ENCODE measurements around the gene POLE2.
A peak's percentile ranks its signal among the peaks of the same experiment; 100 is the strongest.
"Not testable (repeated sequence)": the region's sequence is repeated elsewhere in the genome, so short reads cannot be mapped to it uniquely, and the experiment has no call there.

The POLE2 gene, protein sequence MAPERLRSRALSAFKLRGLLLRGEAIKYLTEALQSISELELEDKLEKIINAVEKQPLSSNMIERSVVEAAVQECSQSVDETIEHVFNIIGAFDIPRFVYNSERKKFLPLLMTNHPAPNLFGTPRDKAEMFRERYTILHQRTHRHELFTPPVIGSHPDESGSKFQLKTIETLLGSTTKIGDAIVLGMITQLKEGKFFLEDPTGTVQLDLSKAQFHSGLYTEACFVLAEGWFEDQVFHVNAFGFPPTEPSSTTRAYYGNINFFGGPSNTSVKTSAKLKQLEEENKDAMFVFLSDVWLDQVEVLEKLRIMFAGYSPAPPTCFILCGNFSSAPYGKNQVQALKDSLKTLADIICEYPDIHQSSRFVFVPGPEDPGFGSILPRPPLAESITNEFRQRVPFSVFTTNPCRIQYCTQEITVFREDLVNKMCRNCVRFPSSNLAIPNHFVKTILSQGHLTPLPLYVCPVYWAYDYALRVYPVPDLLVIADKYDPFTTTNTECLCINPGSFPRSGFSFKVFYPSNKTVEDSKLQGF

DNA sequence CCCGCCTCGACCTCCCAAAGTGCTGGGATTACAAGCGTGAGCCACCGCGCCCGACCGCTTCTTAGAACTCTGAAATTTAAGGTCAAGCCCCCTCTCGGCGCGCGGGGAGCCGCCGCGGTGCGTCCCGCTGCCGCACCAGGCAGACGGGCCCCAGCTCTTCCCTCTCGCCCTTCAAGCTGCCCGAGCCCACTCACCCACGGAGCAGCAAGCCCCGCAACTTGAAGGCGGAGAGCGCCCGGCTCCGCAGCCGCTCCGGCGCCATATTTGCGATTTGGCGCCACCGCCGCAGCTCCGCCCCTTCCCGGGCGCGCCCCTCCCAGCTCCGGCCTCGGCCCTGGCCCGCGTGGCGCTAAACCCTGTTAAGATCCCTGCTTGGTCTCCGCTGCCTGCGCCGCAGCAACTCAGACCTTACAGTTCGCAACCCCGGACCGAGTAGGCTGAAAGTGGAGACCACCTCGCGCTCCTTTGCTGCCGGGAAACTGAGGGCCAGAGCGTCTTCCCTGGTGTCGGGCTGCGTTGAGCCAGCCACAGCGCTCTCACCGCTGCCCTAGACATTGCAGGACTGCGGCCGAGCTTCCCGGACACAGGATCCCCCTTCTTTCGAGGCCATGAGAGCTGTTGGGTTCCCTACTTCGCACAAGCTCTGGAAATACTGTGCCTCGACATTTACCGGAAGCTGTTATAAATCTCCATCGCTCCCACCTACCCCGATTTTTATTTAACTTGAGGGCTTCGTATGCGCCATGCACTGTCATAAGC lies at the start of gene POLE2:
POLE2 (minus strand) TSS at position 273 of the 759 bp plus-strand sequence; CDS start at position 262, 11 bp downstream.
- peak; percentile 55 for DNase-seq (ENCODE audit: low spot score)

DNA sequence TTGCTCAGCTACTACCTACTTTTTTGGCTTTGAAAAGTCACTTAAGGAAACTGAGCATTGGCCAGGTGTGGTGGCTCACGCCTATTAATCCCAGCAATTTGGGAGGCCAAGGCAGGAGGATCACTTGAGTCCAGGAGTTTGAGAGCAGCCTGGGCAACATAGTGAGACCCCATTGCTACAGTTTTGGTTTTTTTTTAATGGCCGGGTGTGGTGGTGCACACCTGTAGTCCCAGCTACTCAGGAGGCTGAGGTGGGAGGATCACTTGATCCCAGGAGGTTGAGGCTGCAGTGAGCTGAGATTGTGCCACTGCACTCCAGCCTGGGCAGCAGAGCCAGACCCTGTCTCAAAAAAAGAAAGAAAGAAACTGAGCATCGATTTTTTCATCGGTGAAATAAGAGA lies 47.7 kb upstream of the POLE2 start:
- not testable (repeated sequence) for DNase-seq (ENCODE audit: low spot score)

DNA sequence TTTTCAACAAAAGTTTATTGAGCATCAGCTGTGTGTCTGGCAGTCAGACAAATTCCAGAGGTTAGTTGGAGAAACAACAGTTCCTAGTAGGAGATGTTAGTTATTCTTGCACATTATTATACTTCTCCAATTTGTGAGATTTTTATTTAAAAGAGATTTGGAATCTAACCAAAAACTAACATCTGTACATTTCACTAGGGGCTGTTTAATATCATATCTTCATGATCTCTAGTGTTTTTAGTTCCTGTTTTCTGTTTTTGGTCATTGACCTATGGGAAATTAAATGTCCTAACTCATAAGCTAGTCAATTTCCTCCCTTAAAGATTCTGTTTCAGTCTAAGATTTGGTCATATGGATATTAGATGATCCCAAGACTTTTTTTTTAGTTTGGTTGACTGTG lies 45.8 kb upstream of the POLE2 start:
- DNase-seq (ENCODE audit: low spot score): no peak

DNA sequence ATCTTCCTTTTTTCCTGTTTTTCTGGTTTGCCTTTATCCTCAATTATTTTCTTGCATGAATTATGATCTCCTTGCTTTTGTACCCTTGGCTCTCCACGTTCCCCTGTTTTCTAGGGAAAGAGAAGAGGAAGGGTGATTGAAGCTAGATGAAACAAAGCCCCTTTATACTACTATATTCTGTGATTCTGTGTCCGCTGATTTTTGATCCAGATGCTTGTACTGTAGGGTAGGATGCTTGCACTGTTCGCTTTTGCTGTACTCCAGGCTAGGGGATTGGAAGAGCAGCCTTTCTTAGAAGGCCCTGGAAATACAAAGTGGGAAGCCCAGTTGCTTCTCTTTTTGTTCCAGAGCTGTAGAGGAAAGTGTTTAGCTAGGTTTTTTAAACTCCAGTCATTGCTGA lies 44.9 kb upstream of the POLE2 start:
- DNase-seq (ENCODE audit: low spot score): peak; percentile 30

DNA sequence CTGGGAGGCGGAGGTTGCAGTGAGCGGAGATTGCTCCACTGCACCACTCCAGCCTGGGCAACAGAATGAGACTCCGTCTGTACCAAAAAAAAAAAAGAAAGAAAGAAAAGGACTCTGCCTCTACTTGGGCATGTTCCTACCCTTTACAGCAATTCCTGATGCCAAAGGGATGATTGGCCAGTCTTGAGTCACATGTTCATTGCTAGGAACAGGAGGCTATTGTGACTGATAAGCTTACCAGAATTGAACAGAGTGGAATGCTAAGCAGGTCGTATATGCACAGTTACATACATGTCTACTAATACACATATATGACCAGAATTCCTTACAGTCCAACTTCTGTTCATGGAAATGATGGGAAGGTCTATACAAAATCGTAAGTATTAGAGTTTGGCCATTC lies 39.2 kb upstream of the POLE2 start:
- no peak for DNase-seq (ENCODE audit: low spot score)

DNA sequence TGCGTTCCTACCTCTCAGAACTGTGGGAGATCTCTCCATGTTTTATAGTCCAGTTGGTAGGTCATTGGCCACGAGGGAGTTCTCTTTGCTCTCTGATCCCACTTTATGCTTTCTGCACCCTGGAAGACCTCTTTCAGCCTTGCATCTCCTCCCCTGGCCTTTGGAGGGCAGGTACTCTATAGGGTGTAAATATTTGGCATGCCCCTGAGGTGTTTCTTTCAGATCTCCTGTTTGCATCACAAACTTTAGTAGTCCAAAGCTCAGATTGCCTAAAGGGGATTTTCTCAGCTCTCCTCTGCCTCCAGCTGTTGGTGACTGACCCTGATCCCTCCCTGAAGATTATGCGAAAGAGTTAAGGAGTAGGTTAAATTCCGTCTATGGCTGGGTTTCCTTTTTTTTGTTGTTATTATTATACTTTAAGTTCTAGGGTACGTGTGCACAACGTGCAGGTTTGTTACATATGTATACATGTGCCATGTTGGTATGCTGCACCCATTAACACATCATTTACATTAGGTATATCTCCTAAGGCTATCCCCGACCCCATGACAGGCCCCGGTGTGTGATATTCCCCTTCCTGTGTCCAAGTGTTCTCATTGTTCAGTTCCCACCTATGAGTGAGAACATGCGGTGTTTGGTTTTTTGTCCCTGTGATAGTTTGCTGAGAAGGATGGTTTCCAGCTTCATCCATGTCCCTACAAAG lies 33.9 kb upstream of the POLE2 start:
- DNase-seq (ENCODE audit: low spot score): not testable (repeated sequence)

DNA sequence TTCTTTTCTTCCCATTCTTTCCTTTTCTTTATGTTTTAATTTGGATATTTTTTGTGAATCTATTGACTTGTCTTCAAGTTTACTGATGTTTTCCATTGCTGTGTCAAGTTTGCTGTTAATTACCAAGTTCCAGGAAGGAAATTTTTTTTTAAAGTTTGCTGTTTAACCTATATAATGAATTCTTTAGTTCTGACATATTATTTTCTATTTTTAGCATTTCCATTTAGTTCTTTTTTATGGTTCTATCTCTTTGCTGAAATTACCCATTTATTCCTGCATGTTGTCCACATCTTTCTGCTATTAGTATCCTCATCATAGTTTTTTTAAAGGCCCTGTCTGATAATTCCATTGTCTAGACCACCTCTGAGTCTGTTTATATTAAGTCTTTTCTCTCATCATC lies 32.7 kb upstream of the POLE2 start:
- no peak for DNase-seq (ENCODE audit: low spot score)

DNA sequence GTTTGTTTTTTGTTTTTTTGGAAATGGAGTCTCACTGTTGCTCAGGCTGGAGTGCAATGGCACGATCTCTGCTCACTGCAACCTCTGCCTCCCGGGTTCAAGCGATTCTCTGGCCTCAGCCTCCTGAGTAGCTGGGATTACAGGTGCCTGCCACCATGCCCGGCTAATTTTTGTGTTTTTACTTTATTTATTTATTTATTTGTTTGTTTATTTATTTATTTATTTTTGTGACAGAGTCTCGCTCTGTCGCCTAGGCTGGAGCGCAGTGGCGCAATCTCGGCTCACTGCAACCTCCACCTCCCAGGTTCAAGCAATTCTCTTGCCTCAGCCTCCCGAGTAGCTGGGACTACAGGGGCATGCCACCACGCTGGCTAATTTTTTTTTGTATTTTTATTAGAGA lies 23.0 kb upstream of the POLE2 start:
- not testable (repeated sequence) for DNase-seq (ENCODE audit: low spot score)

DNA sequence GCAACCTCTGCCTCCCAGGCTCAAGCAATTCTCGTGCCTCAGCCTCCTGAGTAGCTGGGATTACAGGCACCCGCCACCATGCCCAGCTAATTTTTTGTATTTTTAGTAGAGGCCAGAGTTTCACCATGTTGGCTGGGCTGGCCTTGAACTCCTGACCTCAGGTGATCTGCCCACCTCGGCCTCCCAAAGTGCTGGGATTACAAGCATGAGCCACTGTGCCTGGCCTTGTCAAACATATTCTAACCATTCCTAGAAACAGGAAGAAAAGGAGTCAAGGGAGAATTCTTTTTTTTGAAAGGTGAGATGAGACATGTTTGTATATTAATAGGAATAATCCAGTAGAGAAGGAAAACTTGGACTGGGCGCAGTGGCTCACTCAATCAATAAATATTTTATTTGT lies 16.5 kb upstream of the POLE2 start:
- not testable (repeated sequence) for DNase-seq (ENCODE audit: low spot score)

DNA sequence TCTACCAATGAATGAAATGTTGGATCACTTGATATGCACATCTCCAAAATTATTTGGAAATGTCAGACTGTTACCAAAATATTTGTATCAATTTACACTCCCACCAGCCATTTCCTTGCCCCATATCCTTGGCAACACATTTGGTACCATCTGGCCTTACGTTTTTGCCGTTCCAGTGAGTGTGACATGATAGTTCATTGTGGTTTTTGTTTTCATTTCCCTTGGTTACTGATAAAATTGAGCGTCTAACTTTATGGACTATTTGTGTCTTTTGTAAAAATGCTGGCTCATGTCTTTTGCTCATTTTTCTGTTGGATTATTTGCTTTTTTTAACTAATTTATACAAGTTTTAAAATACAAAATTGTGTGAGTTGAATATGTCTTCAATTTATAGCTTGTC lies 16.0 kb upstream of the POLE2 start:
- no peak for DNase-seq (ENCODE audit: low spot score)

DNA sequence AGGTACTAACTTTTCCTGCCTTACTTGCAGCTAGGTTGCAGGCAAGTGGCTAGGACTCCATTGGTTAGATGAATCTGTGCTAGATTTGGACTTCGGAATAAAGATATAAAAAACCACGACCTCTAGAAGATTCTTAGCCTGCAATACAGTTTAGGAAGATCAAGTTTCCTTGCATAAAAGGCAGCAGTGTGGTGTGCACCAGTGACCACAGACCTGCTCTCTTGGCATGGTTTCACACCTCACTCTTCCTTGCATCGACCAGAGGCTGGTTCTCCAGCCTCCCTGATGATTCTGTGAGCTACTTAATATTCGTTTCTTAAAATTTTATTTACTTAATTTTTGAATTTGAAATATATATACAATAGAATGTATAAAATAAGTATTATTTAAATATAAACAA lies 14.7 kb upstream of the POLE2 start:
- no peak for DNase-seq (ENCODE audit: low spot score)

DNA sequence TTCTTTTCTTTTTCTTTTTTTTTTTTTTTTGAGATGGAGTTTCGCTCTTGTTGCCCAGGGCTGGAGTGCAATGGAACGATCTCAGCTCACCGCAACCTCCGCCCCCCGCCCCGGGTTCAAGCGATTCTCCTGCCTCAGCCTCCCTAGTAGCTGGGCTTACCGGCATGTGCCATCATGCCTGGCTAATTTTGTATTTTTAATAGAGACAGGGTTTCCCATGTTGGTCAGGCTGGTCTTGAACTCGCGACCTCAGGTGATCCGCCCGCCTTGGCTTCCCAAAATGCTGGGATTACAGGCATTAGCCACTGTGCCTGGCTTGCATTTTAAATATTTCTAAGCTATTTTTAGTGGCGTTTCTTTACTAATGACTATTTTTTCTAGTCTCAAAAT lies 5.7 kb upstream of the POLE2 start:
- DNase-seq (ENCODE audit: low spot score): not testable (repeated sequence)

DNA sequence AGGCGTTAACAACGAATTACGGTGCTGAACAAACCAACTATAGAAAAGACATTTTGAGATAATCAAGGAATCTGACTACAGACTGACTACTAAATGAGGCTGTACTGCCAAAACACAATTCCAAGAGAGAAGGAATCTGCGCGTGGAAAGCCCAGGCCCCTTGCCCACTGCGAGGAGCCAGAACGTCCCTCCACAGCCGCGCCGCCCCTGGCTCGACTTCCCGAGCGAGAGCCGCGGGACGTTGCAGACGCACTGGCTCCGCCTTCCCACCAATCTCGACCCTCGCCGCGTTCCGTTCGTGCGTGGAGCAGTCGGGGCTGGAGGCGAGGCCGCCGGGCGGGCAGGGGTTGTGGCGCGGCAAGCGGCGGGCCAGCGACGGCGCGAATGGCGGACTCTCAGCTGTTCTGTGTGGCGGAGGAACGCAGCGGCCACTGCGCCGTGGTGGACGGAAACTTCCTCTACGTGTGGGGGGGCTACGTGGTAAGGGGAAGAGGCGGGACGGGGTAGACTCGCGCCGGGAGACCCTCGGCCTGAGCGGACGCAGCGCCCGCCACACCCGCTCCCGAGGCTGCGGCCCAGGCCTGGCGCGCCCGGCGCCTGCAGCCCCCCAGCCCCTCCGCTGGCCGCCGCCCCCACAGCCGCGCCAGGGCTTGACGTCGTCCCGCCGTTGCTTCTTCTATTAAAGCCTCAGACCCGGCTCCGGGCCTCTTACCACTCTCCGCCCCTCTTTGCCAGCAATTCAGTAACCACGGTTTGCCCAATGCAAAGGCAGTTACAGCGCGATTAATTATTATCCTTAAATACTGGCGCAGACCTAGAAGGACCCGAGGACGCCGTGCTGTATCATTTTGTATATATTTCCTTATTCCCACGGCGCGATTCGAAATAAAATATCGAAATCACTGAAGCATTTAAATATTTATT lies 5.1 kb upstream of the POLE2 start, which contains the start of gene KLHDC1:
KLHDC1 (plus strand) TSS at position 310 of the 924 bp plus-strand sequence; CDS start at position 385, 75 bp downstream.
- peak; percentile 88 for DNase-seq (ENCODE audit: low spot score)

DNA sequence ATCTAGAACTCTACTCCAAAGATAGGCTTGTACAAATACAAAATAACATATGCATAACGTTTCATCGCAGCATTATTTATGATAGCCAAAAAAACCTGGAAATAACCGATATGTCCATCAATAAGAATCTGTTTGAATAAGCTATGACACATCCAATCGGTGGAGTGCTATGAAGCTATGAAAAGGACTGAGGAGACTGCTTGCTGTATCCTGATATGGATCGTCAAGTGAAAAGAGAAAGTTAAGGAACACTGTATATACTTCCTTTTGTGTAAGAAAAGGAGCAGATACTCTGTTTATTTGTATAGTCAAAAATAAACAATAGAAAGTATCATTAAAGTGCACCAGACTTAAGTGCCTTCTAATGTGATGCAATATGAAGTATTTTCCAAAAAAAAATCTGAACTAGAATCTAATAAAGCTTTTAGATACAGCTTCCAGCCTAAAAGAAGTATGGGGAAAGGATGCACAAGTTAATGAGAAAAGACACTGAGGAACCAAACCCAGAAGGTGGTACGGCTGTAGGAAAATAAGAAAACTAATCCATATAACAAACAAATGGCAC lies 4.3 kb upstream of the POLE2 start:
- DNase-seq (ENCODE audit: low spot score): no peak

DNA sequence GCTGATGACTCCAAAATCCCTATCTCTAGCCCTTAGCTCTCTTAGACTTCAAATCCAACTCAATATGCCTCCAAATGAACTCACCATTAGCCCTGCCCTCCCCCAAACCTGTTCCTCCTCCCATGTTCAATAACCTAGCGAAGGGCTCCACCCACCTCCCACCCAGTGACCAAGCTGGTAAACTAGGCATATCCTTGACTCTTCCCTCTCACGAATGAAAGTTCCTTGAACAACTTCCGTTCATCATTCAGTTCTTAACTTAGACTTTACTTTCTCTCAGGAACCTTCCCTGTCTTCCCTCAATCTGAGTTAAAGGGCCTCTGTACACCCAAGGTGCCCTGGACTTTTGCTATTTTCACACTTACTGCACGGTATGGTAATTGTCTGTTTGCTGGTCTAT lies 3.0 kb upstream of the POLE2 start:
- no peak for DNase-seq (ENCODE audit: low spot score)

DNA sequence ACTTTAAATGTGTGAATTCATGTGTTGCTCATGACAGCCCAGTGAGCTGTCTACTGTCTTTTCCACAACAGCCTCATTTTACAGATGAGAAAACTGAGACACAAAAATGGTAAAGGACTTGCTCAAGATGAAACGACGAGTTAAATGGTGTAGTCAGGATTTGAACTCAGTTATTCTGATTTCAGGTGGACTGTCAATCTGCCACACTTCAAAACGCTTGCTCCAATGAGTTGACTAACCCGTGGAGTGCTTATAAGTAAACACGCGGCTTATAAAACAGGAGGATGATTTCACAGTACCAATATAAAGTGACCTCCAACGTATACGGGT lies 652 bp upstream of the POLE2 start:
- no peak for DNase-seq (ENCODE audit: low spot score)

DNA sequence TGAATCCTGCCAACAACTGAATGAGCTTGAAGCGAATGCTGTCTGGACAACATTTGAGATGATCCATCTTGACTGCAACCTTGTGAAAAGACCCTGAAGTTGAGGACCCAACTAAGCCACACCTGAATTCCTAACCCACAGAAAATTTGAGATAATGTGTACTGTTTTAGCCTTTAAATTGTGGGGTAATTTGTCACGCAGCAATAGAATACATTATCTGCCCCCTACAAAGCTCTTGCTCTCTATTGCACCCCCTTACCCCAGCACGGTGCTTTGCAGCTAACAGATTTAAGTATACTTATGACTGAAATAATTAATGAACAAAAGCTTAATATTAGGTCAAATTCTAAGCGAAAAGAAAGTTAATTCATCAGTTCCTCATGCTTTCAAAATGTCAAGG lies 1.6 kb downstream of the POLE2 start:
- no peak for DNase-seq (ENCODE audit: low spot score)

DNA sequence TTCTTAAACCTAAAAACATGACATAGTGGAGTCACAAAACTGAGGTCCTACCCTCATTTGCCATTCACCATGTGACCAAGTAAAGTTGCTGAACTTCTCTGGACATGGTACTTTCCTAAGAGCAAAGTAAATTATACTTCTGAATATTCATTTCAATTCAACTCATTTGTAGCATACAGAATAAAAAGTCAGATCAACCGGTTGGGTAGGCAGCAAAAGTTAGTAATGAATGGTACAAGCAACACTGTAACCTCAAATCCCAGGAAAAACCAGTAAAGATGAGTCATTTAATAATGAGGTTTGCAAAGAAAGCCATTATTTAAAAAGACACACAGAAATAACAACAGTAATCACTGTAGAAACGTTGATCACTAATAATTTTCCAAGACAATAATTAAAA lies 8.7 kb downstream of the POLE2 start:
- no peak for DNase-seq (ENCODE audit: low spot score)

DNA sequence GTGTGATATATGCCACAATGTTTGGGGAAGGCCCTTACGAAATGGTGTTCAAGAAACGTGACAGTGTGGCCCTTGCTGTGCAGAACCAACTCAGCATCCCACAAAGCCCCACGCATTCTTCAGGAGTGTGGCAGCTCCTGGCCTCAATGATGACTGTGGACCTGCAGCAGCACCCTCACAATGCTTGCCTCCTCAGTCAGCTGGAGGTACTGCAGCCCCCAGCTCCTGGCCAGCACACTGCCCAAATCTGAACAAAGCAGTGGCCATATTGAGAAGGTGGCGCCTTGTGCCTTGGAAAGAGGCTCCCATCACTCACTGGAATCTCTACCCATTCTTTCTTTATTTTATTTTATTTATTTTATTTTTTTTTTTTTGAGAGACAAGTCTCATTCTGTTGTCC lies 10.4 kb downstream of the POLE2 start:
- no peak for DNase-seq (ENCODE audit: low spot score)

DNA sequence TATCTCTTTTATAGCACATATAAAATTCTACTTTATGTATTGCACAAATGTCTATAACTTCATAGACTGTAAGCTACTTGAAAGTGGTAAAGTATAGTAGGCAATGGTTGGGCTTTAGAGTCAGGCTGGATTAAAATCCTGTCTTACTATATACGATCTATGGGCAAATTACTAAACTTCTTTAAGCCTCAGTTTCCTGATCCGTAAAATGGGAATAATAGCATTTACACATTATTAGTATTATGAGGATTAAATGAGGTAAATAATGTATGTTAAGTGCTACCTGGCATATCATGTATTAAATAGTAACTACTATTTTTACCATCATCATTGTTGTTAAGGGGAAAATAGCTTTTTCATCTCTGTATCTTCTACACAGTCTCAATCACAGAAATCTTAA lies 14.4 kb downstream of the POLE2 start:
- DNase-seq (ENCODE audit: low spot score): no peak

DNA sequence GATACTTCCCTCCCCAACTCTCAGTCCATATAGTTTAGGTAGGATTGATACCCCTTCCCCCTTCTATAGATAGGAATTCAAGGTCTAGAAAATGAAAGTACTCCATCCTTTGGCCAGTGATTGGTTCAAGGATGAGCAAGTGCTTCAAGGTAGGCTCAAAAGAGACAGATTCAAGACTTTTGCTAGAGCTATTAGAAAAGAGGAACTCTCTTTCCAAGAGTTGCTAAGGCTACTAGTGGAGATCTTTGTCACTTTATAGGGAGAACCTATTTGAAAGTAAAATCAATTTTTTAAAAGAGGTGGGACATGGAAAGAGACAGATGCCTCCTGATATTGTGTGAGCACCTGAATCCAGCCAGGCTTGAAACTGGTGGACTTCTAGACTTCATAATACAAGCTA lies 17.5 kb downstream of the POLE2 start:
- DNase-seq (ENCODE audit: low spot score): no peak

All from putamen (tissue), 1 donor.